HepG2 (cell line): Measurements from ENCODE around the gene HK2. TPM values are rescaled to one million over a fixed set of nuclear protein-coding genes. Genes with fewer than 3 reads are reported as not detected.
A peak's percentile ranks its signal among the peaks of the same experiment; 100 is the strongest.

Experiments
- AGO2 ChIP-seq: fragments of 200-400 bp; formaldehyde crosslinking; optimal IDR thresholded peaks from 2 replicates; pipeline ENCODE3; 2017; ENCODE audit warnings: mild to moderate bottlenecking, low read depth, low read length, moderate library complexity
- ATM ChIP-seq: fragments of 450-650 bp; IDR thresholded peaks from 2 replicates; pipeline ENCODE4 v1.7.1; 2017; ENCODE audit warnings: mild to moderate bottlenecking, borderline replicate concordance
- BCL6 ChIP-seq: IDR thresholded peaks from 2 replicates; pipeline ENCODE4 v1.6.1; 2016; ENCODE audit warnings: missing genetic modification reagents, missing compliant biosample characterization
- BORCS8-MEF2B ChIP-seq: sonication (generic); formaldehyde crosslinking; IDR thresholded peaks from 2 replicates; pipeline ENCODE4 v1.8.0; 2022; ENCODE audit warnings: mild to moderate bottlenecking, missing genetic modification reagents
- ETV5 ChIP-seq: IDR thresholded peaks from 2 replicates; pipeline ENCODE4 v1.6.1; 2018; ENCODE audit warnings: missing biosample characterization, missing genetic modification reagents, inconsistent platforms, borderline replicate concordance
- FOXP1 ChIP-seq, 2 experiments: fragments of 450-650 bp in 1 of 2; IDR thresholded peaks; 2 replicates each; pipeline ENCODE4 v1.6.1; 2017 to 2018; ENCODE audit warnings: antibody characterized with exemption in 1 of 2
- ISL2 ChIP-seq: sonication (generic); formaldehyde crosslinking; IDR thresholded peaks from 2 replicates; pipeline ENCODE4 v1.5.0; 2020; ENCODE audit warnings: missing genetic modification reagents
- JUND ChIP-seq: sonication (generic); formaldehyde crosslinking; IDR thresholded peaks from 2 replicates; pipeline ENCODE4 v1.8.0; 2022; ENCODE audit warnings: mild to moderate bottlenecking, missing genetic modification reagents
- KMT2B ChIP-seq: IDR thresholded peaks from 2 replicates; pipeline ENCODE4 v1.6.1; 2016; ENCODE audit warnings: missing genetic modification reagents, missing compliant biosample characterization
- MTA3 ChIP-seq: sonication (generic); formaldehyde crosslinking; IDR thresholded peaks from 2 replicates; pipeline ENCODE4 v1.4.0; 2020; ENCODE audit warnings: missing genetic modification reagents
- NR2F1 ChIP-seq, 2 experiments: fragments of 450-650 bp in 1 of 2; formaldehyde crosslinking in 1 of 2; IDR thresholded peaks; 2 replicates each; pipeline versions ENCODE4 v1.5.0 to v1.6.1; 2016 to 2020; ENCODE audit warnings: mild to moderate bottlenecking in 1 of 2, missing compliant biosample characterization in 1 of 2, missing genetic modification reagents in 1 of 2, moderate library complexity in 1 of 2
- PBX3 ChIP-seq: sonication (generic); formaldehyde crosslinking; IDR thresholded peaks from 2 replicates; pipeline ENCODE4 v1.8.1; 2023; ENCODE audit warnings: missing genetic modification reagents, inconsistent platforms, borderline replicate concordance
- RARA ChIP-seq: IDR thresholded peaks from 2 replicates; pipeline ENCODE4 v1.6.1; 2016; ENCODE audit warnings: missing genetic modification reagents, missing compliant biosample characterization
- REPIN1 ChIP-seq: sonication (generic); formaldehyde crosslinking; IDR thresholded peaks from 2 replicates; pipeline ENCODE4 v1.8.0; 2022; ENCODE audit warnings: missing genetic modification reagents, low read depth, mild to moderate bottlenecking, borderline replicate concordance
- SNAI1 ChIP-seq: sonication (generic); formaldehyde crosslinking; IDR thresholded peaks from 2 replicates; pipeline ENCODE4 v1.5.0; 2020; ENCODE audit warnings: mild to moderate bottlenecking, missing genetic modification reagents, borderline replicate concordance
- SP5 ChIP-seq: IDR thresholded peaks from 2 replicates; pipeline ENCODE4 v1.6.1; 2016; ENCODE audit warnings: low read depth, borderline replicate concordance
- SRF ChIP-seq: IDR thresholded peaks from 2 replicates; pipeline ENCODE4 v1.6.1; 2011; ENCODE audit warnings: mild to moderate bottlenecking, low read depth, low read length, moderate library complexity
- SUZ12 ChIP-seq: fragments of 150-350 bp; IDR thresholded peaks from 2 replicates; pipeline ENCODE4 v1.6.1; 2014; ENCODE audit warnings: low read depth, low read length
- ZNF232 ChIP-seq: sonication (generic); formaldehyde crosslinking; IDR thresholded peaks from 2 replicates; pipeline ENCODE4 v1.4.0; 2020; ENCODE audit warnings: missing genetic modification reagents, borderline replicate concordance
- ZNF331 ChIP-seq: sonication (generic); formaldehyde crosslinking; IDR thresholded peaks from 2 replicates; pipeline ENCODE4 v1.4.0; 2020; ENCODE audit warnings: missing genetic modification reagents
- ZNF563 ChIP-seq: sonication (generic); formaldehyde crosslinking; IDR thresholded peaks from 2 replicates; pipeline ENCODE4 v1.8.0; 2022; ENCODE audit warnings: mild to moderate bottlenecking, moderate library complexity, missing genetic modification reagents
- ZNF703 ChIP-seq: sonication (generic); formaldehyde crosslinking; IDR thresholded peaks from 2 replicates; pipeline ENCODE4 v1.5.1; 2020; ENCODE audit warnings: missing genetic modification reagents, mild to moderate bottlenecking, moderate library complexity, borderline replicate concordance
- ZNF800 ChIP-seq: sonication (generic); formaldehyde crosslinking; IDR thresholded peaks from 2 replicates; pipeline ENCODE4 v1.4.0; 2020; ENCODE audit warnings: missing genetic modification reagents
- ZNF879 ChIP-seq: sonication (generic); formaldehyde crosslinking; IDR thresholded peaks from 2 replicates; pipeline ENCODE4 v1.8.1; 2023; ENCODE audit warnings: missing genetic modification reagents
- ZSCAN25 ChIP-seq: sonication (generic); formaldehyde crosslinking; IDR thresholded peaks from 2 replicates; pipeline ENCODE4 v1.8.0; 2022; ENCODE audit warnings: mild to moderate bottlenecking, missing genetic modification reagents
- polyA plus RNA-seq, 8 experiments: library from polyadenylated mRNA; depleted of rRNA in 3 of 8; stranded (reverse) in 7 of 8; unstranded in 1 of 8; fragments of >200 nt; fragmentation: Illumina TruSeq in 4 of 8; extraction: Trizol in 4 of 8; gene quantifications; 2 replicates each; pipeline versions ENCODE4 v1.2.1 to v1.2.3, GENCODE V29; 2011 to 2016; ENCODE audit warnings: low read depth in 4 of 8, missing spikeins in 1 of 8, mixed read lengths in 1 of 8; ENCODE audit not compliant: insufficient read depth in 1 of 8
- total RNA-seq, 5 experiments: library from RNA; depleted of rRNA; stranded (reverse); fragments of >200 nt; fragmentation: Illumina TruSeq; extraction: Trizol; gene quantifications; 2 replicates each; pipeline ENCODE4 v1.2.3, GENCODE V29; 2016; ENCODE audit warnings: low read depth in 1 of 5
- TF ChIP-seq, protein P1 (sequence below): sonication (generic); formaldehyde crosslinking; IDR thresholded peaks from 2 replicates; pipeline ENCODE4 v1.5.0; 2020; ENCODE audit warnings: mild to moderate bottlenecking, missing genetic modification reagents

HK2 gene
- total and polyA plus RNA-seq, 2 of the 13 experiments (the other 11 are each of a cell fraction or from before 2014, with no cell fraction given) = 13.2 to 101 TPM

GRCh38 chr2:74865770-74866674 lies 32.1 kb downstream of the HK2 start (continued):
- TF ChIP-seq, protein P1, sequence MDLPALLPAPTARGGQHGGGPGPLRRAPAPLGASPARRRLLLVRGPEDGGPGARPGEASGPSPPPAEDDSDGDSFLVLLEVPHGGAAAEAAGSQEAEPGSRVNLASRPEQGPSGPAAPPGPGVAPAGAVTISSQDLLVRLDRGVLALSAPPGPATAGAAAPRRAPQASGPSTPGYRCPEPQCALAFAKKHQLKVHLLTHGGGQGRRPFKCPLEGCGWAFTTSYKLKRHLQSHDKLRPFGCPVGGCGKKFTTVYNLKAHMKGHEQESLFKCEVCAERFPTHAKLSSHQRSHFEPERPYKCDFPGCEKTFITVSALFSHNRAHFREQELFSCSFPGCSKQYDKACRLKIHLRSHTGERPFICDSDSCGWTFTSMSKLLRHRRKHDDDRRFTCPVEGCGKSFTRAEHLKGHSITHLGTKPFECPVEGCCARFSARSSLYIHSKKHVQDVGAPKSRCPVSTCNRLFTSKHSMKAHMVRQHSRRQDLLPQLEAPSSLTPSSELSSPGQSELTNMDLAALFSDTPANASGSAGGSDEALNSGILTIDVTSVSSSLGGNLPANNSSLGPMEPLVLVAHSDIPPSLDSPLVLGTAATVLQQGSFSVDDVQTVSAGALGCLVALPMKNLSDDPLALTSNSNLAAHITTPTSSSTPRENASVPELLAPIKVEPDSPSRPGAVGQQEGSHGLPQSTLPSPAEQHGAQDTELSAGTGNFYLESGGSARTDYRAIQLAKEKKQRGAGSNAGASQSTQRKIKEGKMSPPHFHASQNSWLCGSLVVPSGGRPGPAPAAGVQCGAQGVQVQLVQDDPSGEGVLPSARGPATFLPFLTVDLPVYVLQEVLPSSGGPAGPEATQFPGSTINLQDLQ (CRISPR knock-in tag) = no peak
- no peak for TF ChIP-seq KMT2B
- peak; percentile 46 to 54; a peak in 2 of 4 replicates for TF ChIP-seq NR2F1 (CRISPR knock-in tag; IDR thresholded peaks at IDR 0.05)
- no peak for TF ChIP-seq SP5
- TF ChIP-seq FOXP1 (IDR thresholded peaks at IDR 0.05) = no peak
- peak; percentile 63 for TF ChIP-seq FOXP1 (CRISPR knock-in tag; IDR thresholded peaks at IDR 0.05)
- TF ChIP-seq BORCS8-MEF2B (CRISPR knock-in tag) = peak; percentile 28; the same call in 1 of the 2 replicates
- TF ChIP-seq PBX3 = no peak
- no peak for TF ChIP-seq ZNF879 (CRISPR knock-in tag)
- TF ChIP-seq ZNF232 (CRISPR knock-in tag) = no peak
- TF ChIP-seq BCL6 (CRISPR knock-in tag) = no peak
- TF ChIP-seq ZNF563 (CRISPR knock-in tag) = no peak
- TF ChIP-seq AGO2 = no peak
- no peak for TF ChIP-seq SNAI1 (CRISPR knock-in tag)
- TF ChIP-seq ISL2 (CRISPR knock-in tag) = 0 out of 2 replicates have a peak, but pooled peaks have one; percentile 36
- TF ChIP-seq ZNF800 (CRISPR knock-in tag) = no peak
- 0 out of 2 replicates have a peak, but pooled peaks have one; percentile 17 for TF ChIP-seq RARA (CRISPR knock-in tag)
- no peak for TF ChIP-seq ATM
- TF ChIP-seq SUZ12 = no peak
- no peak for TF ChIP-seq MTA3 (CRISPR knock-in tag)
- TF ChIP-seq ZNF703 = no peak
- TF ChIP-seq REPIN1 (CRISPR knock-in tag) = no peak
- TF ChIP-seq ZNF331 (CRISPR knock-in tag) = no peak
- peak; percentile 74 for TF ChIP-seq JUND
- TF ChIP-seq ZSCAN25 (CRISPR knock-in tag) = no peak
- 0 out of 2 replicates have a peak, but pooled peaks have one; percentile 22 for TF ChIP-seq ETV5 (CRISPR knock-in tag)
- no peak for TF ChIP-seq SRF
